ENCODE data around the gene DYRK3. TPM values are rescaled to one million over a fixed set of nuclear protein-coding genes. Genes with fewer than 3 reads are reported as not detected.

DYRK3 gene
- total and polyA plus RNA-seq, 9 of the 15 experiments (the other 6 are each of a cell fraction or from before 2014, with no cell fraction given): 4.5 to 33.7 (median 25.7) TPM

GRCh38 chr1:206651958-206652890, 16.9 kb downstream of the DYRK3 start (continued):
- TF ChIP-seq PRDM10 (IDR thresholded peaks at IDR 0.05; ENCODE audit: partially characterized antibody) (no peak), TRIM25 (IDR thresholded peaks at IDR 0.05; ENCODE audit: borderline replicate concordance) (no peak), HMG20A (CRISPR knock-in tag; conservative IDR thresholded peaks at IDR 0.05) (no peak), CEBPG (CRISPR knock-in tag; IDR thresholded peaks at IDR 0.05) (0 out of 2 replicates have a peak, but pooled peaks have one; percentile 47), CEBPG (tag; conservative IDR thresholded peaks at IDR 0.05 in 1 of 2, IDR thresholded peaks at IDR 0.05 in 1 of 2) (no peak), ZEB2 (IDR thresholded peaks at IDR 0.05) (peak; percentile 82), ELK1 (CRISPR knock-in tag; IDR thresholded peaks at IDR 0.05) (no peak), MAFG (tag; conservative IDR thresholded peaks at IDR 0.05) (peak; percentile 56), ZSCAN32 (CRISPR knock-in tag; IDR thresholded peaks at IDR 0.05) (no peak), ZNF445 (CRISPR knock-in tag; IDR thresholded peaks at IDR 0.05; ENCODE audit: low read depth) (no peak), GABPB1 (CRISPR knock-in tag; IDR thresholded peaks at IDR 0.05) (no peak), TBP (optimal IDR thresholded peaks at IDR 0.05; ENCODE audit: low read depth, low read length) (peak; percentile 46), STAG1 (CRISPR knock-in tag; IDR thresholded peaks at IDR 0.05; ENCODE audit: borderline replicate concordance) (no peak), ZBTB7A (IDR thresholded peaks at IDR 0.05; ENCODE audit: borderline replicate concordance, control insufficient read depth, low read depth, low read length) (no peak), E2F3 (CRISPR knock-in tag; IDR thresholded peaks at IDR 0.05) (no peak), DPF2 (IDR thresholded peaks at IDR 0.05) (peak; percentile 98), POLR2A (conservative IDR thresholded peaks at IDR 0.05) (no peak)
- TF ChIP-seq, protein P1, sequence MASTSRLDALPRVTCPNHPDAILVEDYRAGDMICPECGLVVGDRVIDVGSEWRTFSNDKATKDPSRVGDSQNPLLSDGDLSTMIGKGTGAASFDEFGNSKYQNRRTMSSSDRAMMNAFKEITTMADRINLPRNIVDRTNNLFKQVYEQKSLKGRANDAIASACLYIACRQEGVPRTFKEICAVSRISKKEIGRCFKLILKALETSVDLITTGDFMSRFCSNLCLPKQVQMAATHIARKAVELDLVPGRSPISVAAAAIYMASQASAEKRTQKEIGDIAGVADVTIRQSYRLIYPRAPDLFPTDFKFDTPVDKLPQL (IDR thresholded peaks at IDR 0.05; ENCODE audit: extremely low read depth, insufficient read length): no peak
- TF ChIP-seq, protein P2, sequence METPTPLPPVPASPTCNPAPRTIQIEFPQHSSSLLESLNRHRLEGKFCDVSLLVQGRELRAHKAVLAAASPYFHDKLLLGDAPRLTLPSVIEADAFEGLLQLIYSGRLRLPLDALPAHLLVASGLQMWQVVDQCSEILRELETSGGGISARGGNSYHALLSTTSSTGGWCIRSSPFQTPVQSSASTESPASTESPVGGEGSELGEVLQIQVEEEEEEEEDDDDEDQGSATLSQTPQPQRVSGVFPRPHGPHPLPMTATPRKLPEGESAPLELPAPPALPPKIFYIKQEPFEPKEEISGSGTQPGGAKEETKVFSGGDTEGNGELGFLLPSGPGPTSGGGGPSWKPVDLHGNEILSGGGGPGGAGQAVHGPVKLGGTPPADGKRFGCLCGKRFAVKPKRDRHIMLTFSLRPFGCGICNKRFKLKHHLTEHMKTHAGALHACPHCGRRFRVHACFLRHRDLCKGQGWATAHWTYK (CRISPR knock-in tag; IDR thresholded peaks at IDR 0.05): peak; percentile 59; the same call in 1 of the 2 replicates
